Epithelial cell of proximal tubule (primary cell): ENCODE measurements around the gene TAGLN3. TPM values are rescaled to one million over a fixed set of nuclear protein-coding genes. Genes with fewer than 3 reads are reported as not detected.

Experiments
- DNase-seq: peaks from one replicate; pipeline ENCODE4 v3.0.0-alpha.2; 2011; ENCODE audit warnings: low read depth
- H3K4me3 ChIP-seq: 2 replicates; pipeline ENCODE4 v1.5.1; 2011; ENCODE audit warnings: low read depth, mild to moderate bottlenecking, low read length
- total RNA-seq: library from RNA; depleted of rRNA; stranded (reverse); fragments of >200 nt; gene quantifications from 2 replicates; pipeline ENCODE4 v1.2.3, GENCODE V29; 2015
- TF ChIP-seq, protein P1 (sequence below): conservative IDR thresholded peaks from 2 replicates; pipeline ENCODE4 v1.5.1; 2012; ENCODE audit warnings: low read depth, mild to moderate bottlenecking, low read length

TAGLN3 gene
- total RNA-seq, 1 donor from 2014 or later: 10.0 TPM

DNA sequence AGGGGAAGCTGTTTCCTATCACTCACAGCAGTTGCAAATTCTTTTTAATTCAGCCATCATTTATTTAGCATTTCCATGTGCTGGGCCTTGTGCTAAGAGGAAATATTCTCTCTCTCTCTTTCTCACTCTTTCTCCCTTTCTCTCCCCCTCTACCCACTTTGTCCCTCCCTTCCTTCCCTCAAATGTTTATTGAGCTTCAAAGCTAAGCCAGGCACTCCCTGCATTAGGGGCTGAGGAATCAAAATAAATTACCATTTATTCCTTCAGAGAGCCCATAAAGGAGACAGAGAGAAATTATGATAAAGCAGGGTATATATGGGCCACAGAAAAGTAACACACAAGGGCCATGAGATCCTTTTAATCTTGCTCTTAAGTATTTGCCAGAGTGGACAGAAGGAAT lies 42.6 kb downstream of the TAGLN3 start:
- H3K4me3 ChIP-seq: no peak overlapping the region
- DNase-seq: no peak
- TF ChIP-seq, protein P1, sequence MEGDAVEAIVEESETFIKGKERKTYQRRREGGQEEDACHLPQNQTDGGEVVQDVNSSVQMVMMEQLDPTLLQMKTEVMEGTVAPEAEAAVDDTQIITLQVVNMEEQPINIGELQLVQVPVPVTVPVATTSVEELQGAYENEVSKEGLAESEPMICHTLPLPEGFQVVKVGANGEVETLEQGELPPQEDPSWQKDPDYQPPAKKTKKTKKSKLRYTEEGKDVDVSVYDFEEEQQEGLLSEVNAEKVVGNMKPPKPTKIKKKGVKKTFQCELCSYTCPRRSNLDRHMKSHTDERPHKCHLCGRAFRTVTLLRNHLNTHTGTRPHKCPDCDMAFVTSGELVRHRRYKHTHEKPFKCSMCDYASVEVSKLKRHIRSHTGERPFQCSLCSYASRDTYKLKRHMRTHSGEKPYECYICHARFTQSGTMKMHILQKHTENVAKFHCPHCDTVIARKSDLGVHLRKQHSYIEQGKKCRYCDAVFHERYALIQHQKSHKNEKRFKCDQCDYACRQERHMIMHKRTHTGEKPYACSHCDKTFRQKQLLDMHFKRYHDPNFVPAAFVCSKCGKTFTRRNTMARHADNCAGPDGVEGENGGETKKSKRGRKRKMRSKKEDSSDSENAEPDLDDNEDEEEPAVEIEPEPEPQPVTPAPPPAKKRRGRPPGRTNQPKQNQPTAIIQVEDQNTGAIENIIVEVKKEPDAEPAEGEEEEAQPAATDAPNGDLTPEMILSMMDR: no peak

DNA sequence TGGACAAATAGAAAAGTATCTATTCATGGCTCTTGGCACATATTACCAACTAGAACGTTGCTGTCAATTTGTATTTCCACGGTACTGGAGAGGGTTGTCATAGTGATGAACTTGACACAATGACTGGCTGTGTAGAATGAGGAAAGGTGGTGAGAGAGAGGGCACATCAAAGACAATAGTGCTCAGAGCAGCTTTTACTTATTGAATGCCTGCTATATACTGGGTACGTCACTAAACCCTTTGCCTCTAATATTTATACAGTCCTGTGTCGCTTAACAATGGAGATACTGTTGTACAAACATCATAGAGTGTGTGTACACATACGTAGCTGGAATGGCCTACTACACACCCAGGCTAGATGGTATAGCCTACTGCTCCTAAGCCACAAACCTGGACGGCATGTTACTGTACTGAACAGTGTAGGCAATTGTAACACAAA lies 44.1 kb downstream of the TAGLN3 start:
- TF ChIP-seq, protein P1: no peak
- no peak overlapping the region for H3K4me3 ChIP-seq
- DNase-seq: no peak

DNA sequence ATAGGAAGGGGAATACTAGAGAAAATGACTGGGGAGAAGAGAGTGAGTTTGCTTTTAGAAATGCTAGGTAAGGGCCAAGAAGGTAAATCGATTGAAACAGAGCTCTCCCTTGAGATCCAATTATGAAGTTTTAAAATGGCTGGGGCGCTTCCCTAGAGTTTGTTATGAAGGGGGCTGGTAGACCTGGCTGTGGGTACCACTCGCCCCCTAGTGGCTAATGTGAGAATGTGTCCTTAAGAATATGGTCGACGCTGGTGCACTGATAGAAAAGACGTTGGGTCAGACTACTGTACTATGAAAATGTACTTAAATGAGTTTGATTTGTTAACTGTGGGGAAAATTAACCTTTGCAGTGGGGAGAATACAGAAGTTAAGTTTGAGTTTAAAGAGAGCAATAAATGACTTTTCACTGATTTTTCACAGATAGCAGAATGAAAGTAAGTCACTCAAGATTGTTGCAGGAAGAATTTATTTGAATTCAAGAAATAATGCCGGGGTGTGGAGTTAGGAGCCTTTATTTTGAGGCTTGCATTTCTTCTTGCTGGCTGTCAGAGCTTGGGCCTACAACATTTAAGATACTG lies 45.0 kb downstream of the TAGLN3 start:
- peak overlapping the region; percentile 9 for H3K4me3 ChIP-seq
- TF ChIP-seq, protein P1: peak; percentile 92
- DNase-seq: no peak

DNA sequence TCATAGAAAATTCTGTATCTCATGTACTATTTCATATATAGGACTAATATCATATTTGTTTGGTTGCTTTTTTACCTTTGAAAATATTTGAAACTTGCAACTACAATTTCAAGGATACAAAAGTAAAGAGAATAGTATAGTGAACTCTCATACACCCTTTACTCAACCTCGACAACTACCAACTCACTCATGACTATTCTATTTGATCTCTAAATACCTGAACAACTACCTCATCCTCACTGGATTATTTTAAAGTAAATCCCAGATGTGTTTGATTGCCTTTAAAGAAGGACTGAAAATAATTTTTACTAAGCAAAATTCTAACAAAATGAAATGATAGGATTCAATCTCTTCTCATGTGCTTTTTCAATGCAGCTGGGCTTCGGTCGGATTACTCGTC lies 47.9 kb downstream of the TAGLN3 start:
- DNase-seq: no peak
- TF ChIP-seq, protein P1: no peak
- H3K4me3 ChIP-seq: no peak overlapping the region

DNA sequence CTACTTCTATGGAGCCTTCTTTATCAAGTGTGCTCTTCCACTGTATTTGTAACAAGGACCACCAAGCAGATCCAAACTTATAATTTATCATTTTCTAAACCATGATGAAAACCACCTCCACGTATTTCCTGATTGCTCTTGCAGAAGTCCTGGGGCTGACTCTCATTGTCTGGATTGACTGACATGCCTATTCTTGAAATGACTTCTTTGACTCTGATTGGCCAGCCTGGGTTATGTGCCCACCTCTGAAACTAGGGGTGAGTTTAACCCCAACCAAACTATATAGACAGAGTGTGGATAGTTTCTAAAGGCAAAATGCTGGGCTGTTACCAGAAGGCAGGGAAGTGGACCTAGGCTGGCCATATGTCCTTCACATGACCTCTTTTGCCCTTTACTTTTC lies 48.5 kb downstream of the TAGLN3 start:
- H3K4me3 ChIP-seq: no peak overlapping the region
- TF ChIP-seq, protein P1: no peak
- no peak for DNase-seq

DNA sequence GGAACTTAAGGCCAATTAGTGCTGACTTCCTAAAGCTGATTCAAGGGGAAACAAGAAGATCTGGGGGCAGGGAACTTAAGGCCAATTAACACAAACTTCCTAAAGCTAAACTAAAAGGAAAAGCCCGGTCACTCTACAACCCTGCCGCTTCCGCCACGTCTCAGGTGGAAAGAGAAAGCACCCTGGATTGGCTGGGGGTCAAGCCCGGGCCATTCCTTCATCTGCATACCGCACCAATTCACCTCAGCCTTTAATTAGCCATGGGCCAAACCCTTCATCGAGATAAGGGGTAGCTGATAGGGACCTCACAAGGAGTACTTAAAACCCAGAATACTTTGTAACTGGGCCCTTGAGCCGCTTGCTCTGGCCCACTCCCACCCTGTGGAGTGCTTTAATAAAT lies 50.2 kb downstream of the TAGLN3 start:
- TF ChIP-seq, protein P1: no peak
- H3K4me3 ChIP-seq: no peak overlapping the region
- DNase-seq: no peak

DNA sequence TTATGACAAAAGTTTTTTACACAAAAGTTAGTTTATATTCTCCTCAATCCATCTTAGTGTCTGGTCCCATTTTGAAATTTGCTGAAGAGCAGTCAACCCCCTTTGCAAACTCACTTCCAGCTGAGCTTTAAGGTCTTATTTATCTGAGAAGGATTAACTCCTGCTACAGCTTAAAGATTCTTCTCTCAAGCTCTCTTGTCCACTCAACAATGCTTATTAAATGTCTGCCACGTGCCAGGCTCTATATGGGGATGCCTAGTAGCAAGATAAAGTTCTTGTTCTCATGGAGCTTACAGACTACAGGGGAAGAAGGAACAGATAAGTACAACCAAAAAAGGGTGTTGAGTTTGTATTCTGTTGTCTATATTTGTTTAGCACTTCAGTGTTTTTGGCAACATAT lies 54.5 kb downstream of the TAGLN3 start:
- no peak for DNase-seq
- TF ChIP-seq, protein P1: no peak
- H3K4me3 ChIP-seq: no peak overlapping the region
